ENCODE measurements around the gene ADAM12.

Gene ADAM12

GRCh38 chr10:126163506-126163905 is 224.8 kb downstream of the ADAM12 start:
- H3K27ac ChIP-seq = no peak overlapping the region
- no peak for DNase-seq (ENCODE audit: low read depth, low spot score)

DNA sequence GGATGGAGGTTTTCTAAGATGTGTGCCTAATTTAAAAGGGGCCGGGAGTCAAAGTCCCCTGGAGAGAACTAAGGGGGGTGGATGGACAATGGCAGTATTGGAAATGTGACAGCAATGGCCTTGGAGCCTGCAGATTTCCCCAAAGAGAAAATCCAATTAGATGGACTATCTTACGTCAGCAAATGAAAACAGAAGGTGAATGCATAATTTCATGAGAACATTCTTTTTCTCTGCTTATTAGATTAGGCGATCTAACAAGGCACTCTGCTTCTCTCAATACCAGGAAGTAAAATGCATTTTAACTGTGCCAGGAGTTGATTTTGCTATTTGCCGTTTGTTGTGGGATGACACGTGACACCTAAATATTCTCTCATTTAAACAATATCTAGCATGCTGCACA is 226.6 kb downstream of the ADAM12 start:
- no peak for DNase-seq (ENCODE audit: low read depth, low spot score)
- H3K27ac ChIP-seq = no peak overlapping the region

DNA sequence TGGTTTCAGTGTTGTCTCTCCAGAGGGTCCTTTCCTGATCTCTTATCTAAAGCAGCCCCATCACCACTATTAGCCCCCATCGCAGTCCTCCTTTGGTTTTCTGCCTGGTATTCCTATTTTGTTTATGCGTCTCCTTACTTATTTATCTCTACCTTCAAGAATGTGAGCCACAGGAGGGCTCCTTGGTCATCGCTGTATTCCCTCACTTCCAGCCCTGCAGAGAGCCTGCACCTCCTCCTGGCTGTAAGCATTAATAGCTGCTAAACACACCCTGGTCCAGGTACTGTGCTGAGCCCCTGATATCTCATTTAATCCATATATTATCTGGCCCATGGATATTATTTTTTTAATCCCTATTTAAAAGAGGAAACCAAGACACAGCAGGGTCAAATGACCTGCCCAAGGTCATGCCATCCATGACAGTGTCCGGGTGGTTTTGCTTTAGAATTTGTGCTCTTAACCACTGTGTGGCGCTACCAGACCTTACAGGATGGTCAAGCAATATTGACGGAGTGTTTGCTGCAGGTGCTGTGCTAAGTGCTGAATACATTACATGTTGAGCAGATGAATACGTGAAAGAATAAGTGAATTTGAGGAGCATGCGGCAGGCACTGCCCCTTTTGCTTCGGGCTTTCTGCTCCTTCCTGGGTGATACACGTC is 227.2 kb downstream of the ADAM12 start:
- no peak for DNase-seq (ENCODE audit: low read depth, low spot score)
- no peak overlapping the region for H3K27ac ChIP-seq

- H3K27ac ChIP-seq = no peak overlapping the region
- DNase-seq (ENCODE audit: low read depth, low spot score) = no peak
These were observed 227.7 kb downstream of the ADAM12 start for GRCh38 chr10:126160571-126160970.

- no peak for DNase-seq (ENCODE audit: low read depth, low spot score)
- H3K27ac ChIP-seq = no peak overlapping the region
These were observed 230.0 kb downstream of the ADAM12 start for GRCh38 chr10:126158133-126158892.

DNA sequence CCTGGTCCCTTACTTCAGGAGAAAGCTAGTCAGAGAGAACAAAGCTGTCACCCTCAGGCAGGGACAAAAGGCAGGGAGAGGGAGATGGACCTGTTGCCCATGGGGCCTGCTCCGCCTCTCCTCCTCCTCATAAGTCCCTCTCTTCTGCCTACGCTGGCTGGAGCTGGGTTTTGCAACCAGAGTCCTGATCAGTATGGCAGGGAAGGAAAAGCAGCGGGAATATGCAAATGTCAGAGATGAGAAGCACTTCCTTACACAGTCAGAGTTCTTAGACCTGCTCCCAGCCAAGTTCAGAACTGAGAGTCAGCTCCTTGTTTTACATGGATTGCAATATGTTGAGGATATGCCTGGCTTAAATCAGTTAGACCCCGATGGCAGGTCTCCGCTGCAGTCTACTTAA is 231.1 kb downstream of the ADAM12 start:
- DNase-seq (ENCODE audit: low read depth, low spot score) = no peak
- no peak overlapping the region for H3K27ac ChIP-seq

GRCh38 chr10:126156503-126156902 is 231.8 kb downstream of the ADAM12 start:
- DNase-seq (ENCODE audit: low read depth, low spot score) = no peak
- H3K27ac ChIP-seq = no peak overlapping the region

- no peak overlapping the region for H3K27ac ChIP-seq
- no peak for DNase-seq (ENCODE audit: low read depth, low spot score)
These were observed 232.3 kb downstream of the ADAM12 start for GRCh38 chr10:126156012-126156411.

GRCh38 chr10:126155528-126155927 is 232.7 kb downstream of the ADAM12 start:
- DNase-seq (ENCODE audit: low read depth, low spot score) = no peak

GRCh38 chr10:126153711-126154628 is 234.3 kb downstream of the ADAM12 start:
- no peak overlapping the region for H3K27ac ChIP-seq
- no peak for DNase-seq (ENCODE audit: low read depth, low spot score)

More at GRCh38 chr10:126155528-126155927, 232.7 kb downstream of the ADAM12 start:
- H3K27ac ChIP-seq = no peak overlapping the region

GRCh38 chr10:126147866-126148587 is 240.2 kb downstream of the ADAM12 start:
- H3K27ac ChIP-seq = no peak overlapping the region
- DNase-seq (ENCODE audit: low read depth, low spot score) = no peak

- no peak for DNase-seq (ENCODE audit: low read depth, low spot score)
- H3K27ac ChIP-seq = no peak overlapping the region
These were observed 241.5 kb downstream of the ADAM12 start for GRCh38 chr10:126146771-126147170.

GRCh38 chr10:126143117-126143516 is 245.2 kb downstream of the ADAM12 start:
- H3K27ac ChIP-seq = no peak overlapping the region
- no peak for DNase-seq (ENCODE audit: low read depth, low spot score)

DNA sequence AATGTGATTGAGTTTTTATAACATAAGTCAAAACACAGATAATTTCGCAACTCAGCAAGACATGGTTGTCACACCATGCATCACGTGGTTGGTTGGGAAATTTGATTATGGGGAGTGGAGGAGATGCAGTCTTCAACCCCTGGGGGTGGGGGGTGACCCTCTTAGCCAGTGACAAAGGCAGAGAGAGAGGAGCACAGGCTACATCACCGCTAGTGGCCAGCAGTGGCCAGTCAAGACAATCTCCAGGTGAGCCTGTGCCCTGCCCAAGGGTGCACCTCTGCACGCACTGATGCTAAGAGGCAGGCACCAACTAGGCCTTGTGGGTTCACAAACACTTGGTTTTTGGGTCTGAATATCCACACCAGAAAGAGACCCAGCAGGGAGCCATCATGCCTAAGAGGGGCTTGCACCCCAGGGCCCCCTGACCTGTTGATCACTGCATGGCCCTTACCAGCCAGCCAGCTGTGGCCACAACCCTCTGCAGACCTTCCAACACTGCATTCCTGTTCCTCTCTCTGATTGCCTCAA is 247.5 kb downstream of the ADAM12 start:
- DNase-seq (ENCODE audit: low read depth, low spot score) = no peak
- no peak overlapping the region for H3K27ac ChIP-seq

DNA sequence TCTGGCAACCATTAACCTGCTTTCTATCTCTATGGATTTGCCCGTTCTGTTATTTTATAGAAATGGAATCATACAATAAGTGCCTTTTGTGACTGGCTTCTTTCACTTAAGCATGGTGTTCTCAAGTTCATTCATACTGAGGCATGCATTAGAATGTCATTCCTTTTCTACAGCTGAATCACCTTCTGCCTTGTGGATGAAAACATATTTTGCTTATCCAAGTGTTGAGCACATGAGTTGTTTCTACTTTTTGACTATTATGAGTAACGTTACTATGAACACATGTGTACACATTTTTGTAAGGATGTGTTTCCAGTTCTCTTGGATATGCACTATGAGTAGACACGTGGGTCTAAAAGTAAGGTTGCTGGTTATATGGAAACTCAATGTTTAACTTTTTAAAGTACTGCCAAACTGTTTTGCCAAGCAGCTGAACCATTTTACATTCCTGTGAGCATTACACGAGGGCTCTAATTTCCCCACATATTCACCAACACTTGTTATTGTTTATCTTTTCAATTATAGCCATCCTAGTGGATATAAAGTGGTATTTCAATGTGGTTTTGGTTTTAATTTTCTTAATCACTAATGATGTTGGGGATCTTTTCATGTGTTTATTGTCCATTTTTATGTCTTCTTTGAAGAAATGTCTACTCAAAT is 250.6 kb downstream of the ADAM12 start:
- DNase-seq (ENCODE audit: low read depth, low spot score) = no peak
- H3K27ac ChIP-seq = no peak overlapping the region

DNA sequence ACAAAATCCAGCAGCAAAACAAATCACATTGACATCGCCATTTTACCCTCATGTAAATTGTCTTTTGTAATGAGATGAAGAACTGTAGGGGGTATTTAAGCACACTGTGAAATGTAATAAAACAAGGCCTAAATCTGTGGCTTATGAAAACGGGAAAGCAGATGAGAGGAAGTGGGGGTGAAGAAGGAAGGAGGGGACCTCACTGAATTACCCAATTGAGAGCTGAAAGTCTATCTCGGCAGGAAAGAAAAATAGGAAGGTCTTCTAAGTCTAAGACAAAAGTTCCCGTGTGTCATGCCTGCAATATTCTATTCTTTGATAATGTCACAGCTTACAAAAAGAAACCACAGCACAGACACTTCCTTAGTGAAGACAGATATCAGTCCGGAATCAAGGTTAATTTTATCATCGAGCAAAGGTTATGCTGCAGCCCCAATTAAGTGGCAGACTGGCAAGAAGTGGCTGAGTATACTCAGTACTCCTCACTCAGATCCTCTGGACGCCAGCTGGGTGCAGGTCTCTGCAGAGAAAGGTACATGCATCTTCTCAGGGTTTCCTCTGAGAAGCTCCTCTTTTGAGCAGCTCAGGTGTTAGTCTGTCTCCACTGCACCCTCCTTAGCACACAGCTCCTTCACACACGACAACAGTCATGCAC is 252.2 kb downstream of the ADAM12 start:
- DNase-seq (ENCODE audit: low read depth, low spot score) = no peak
- H3K27ac ChIP-seq = no peak overlapping the region

- no peak overlapping the region for H3K27ac ChIP-seq
- DNase-seq (ENCODE audit: low read depth, low spot score) = no peak
These were observed 253.1 kb downstream of the ADAM12 start for GRCh38 chr10:126135177-126135576.

DNA sequence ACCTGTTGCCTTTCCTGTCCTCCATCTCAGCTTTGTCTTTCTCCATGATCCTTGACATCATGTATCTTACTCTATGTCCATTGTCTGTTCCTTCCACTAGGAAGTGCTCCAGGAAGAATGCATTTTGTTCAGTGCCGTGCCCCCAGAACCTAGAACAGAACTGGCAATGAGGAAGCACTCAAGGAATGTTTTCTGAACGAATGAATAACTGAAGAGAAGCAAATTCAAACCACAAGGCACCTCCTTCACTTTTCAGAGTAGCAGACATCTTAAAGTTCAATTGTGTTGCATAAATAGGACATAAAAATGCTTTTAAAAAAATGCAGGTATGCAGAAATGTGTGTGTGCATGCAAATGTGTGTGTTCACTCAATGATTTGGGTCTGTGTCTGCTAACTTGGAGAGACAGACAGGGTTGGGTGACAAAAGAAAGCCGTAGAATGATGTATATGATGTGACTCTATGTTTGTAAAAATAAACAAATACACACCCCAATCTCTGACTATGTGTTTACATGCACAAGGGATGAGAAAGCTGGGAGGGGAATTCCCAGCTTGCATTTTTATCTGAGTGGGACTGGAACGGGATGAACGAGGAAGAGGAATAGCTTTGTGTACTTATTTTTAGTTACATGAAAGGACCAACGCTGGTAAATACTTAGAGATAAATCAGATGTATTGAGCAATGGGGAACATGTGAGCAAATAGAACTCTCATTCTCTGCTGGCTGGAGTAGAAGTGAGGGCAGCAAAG is 254.2 kb downstream of the ADAM12 start:
- peak; percentile 64 for DNase-seq (ENCODE audit: low read depth, low spot score)
- H3K27ac ChIP-seq = peak overlapping the region; percentile 3

Measured in epithelial cell of prostate (primary cell).